SK-N-SH (cell line): ENCODE data around the gene KRTAP2-4. TPM values are rescaled to one million over a fixed set of nuclear protein-coding genes. Genes with fewer than 3 reads are reported as not detected.
A peak's percentile ranks its signal among the peaks of the same experiment; 100 is the strongest.

Experiments
- CTCF ChIA-PET: fragments of 300-600, 350-600 bp; formaldehyde crosslinking; extraction: SDS; loops from one replicate; lab custom pipeline; 2021; lab: Yijun Ruan, JAX
- POLR2A ChIA-PET: fragments of 350-600 bp; sonication (Branson Sonifier 250); formaldehyde crosslinking; extraction: SDS; loops from one replicate; lab custom pipeline; 2020; ENCODE audit warnings: antibody characterized with exemption, inconsistent platforms; lab: Yijun Ruan, JAX
- DNase-seq: peaks from one replicate; pipeline ENCODE4 v3.0.0; 2012
- H2AFZ ChIP-seq: fragments of 200-600 bp; sonication (generic); 2 replicates; pipeline ENCODE4 v1.8.1; 2016; ENCODE audit warnings: antibody characterized with exemption, mild to moderate bottlenecking, low read depth
- H3F3A ChIP-seq: fragments of 200-600 bp; sonication (generic); replicated peaks from 2 replicates; pipeline ENCODE3; 2016; ENCODE audit warnings: antibody characterized with exemption, mild to moderate bottlenecking; ENCODE audit not compliant: insufficient read depth
- H3K27ac ChIP-seq, 2 experiments: fragments of 200-500 bp in 1 of 2; fragments of 200-600 bp in 1 of 2; sonication (Bioruptor generic) in 1 of 2; sonication (generic), shearing (Covaris generic) in 1 of 2; 2 replicates each; pipeline versions ENCODE4 v1.5.1 to v1.6.1; 2014 to 2016; ENCODE audit warnings: low read depth in 2 of 2, inconsistent platforms in 1 of 2, low read length in 1 of 2, mild to moderate bottlenecking in 1 of 2, mixed read lengths in 1 of 2
- H3K27me3 ChIP-seq: fragments of 200-600 bp; sonication (generic), shearing (Covaris generic); 2 replicates; pipeline ENCODE4 v1.6.1; 2016; ENCODE audit warnings: mixed run types; ENCODE audit not compliant: insufficient read depth
- H3K36me3 ChIP-seq, 2 experiments: fragments of 200-500 bp in 1 of 2; fragments of 200-600 bp in 1 of 2; sonication (Bioruptor generic) in 1 of 2; sonication (generic) in 1 of 2; replicated peaks in 1 of 2; 2 replicates each; pipeline versions ENCODE3 to v1.5.1; 2014 to 2016; ENCODE audit warnings: low read length in 1 of 2, mild to moderate bottlenecking in 1 of 2; ENCODE audit not compliant: insufficient read depth in 2 of 2, control insufficient read depth in 1 of 2
- H3K4me1 ChIP-seq, 2 experiments: fragments of 200-500 bp in 1 of 2; fragments of 200-600 bp in 1 of 2; sonication (Bioruptor generic) in 1 of 2; sonication (generic), shearing (Covaris generic) in 1 of 2; 2 replicates each; pipeline versions ENCODE4 v1.5.1 to v1.6.1; 2014 to 2016; ENCODE audit warnings: low read depth in 1 of 2, low read length in 1 of 2, mixed run types in 1 of 2; ENCODE audit not compliant: insufficient read depth in 2 of 2, control insufficient read depth in 1 of 2
- H3K4me2 ChIP-seq: fragments of 200-600 bp; sonication (generic), shearing (Covaris generic); 2 replicates; pipeline ENCODE4 v1.6.1; 2017; ENCODE audit warnings: mixed run types
- H3K4me3 ChIP-seq, 2 experiments: fragments of 200-500 bp in 1 of 2; fragments of 200-600 bp in 1 of 2; sonication (Bioruptor generic) in 1 of 2; sonication (generic), shearing (Covaris generic) in 1 of 2; 2 replicates each; pipeline versions ENCODE4 v1.5.1 to v1.8.1; 2014 to 2016; ENCODE audit warnings: low read depth in 2 of 2, inconsistent platforms in 1 of 2, low read length in 1 of 2, mild to moderate bottlenecking in 1 of 2, mixed read lengths in 1 of 2, moderate library complexity in 1 of 2
- H3K79me2 ChIP-seq: fragments of 200-600 bp; sonication (generic); 2 replicates; pipeline ENCODE4 v1.8.1; 2017; ENCODE audit warnings: mild to moderate bottlenecking; ENCODE audit not compliant: insufficient read depth
- H3K9ac ChIP-seq: fragments of 200-600 bp; sonication (generic); 2 replicates; pipeline ENCODE4 v1.6.1; 2017; ENCODE audit warnings: mixed run types
- H3K9me2 ChIP-seq: fragments of 200-600 bp; sonication (generic); 2 replicates; pipeline ENCODE4 v1.6.1; 2017; ENCODE audit warnings: mixed run types
- H3K9me3 ChIP-seq: fragments of 200-600 bp; sonication (generic); 2 replicates; pipeline ENCODE4 v1.6.1; 2017; ENCODE audit warnings: mixed run types, mild to moderate bottlenecking, moderate library complexity
- H4K20me1 ChIP-seq: fragments of 200-600 bp; sonication (generic); 2 replicates; pipeline ENCODE4 v1.6.1; 2017; ENCODE audit warnings: mild to moderate bottlenecking, mixed run types; ENCODE audit not compliant: insufficient read depth
- CTCF ChIP-seq: fragments of 200-600 bp; sonication (generic); IDR thresholded peaks from 2 replicates; pipeline ENCODE4 v1.6.1; 2017; ENCODE audit warnings: antibody characterized with exemption, mild to moderate bottlenecking, moderate library complexity
- EP300 ChIP-seq, 2 experiments: IDR thresholded peaks; 2 replicates each; pipeline versions ENCODE4 v1.4.0 to v1.6.1; 2012; ENCODE audit warnings: borderline replicate concordance in 1 of 2, low read depth in 1 of 2, low read length in 1 of 2
- EZH2phosphoT487 ChIP-seq: fragments of 200-600 bp; sonication (generic); IDR thresholded peaks from 2 replicates; pipeline ENCODE4 v1.6.1; 2017; ENCODE audit warnings: low read depth, mixed run types, mild to moderate bottlenecking, antibody characterized with exemption, moderate library complexity, borderline replicate concordance
- FOSL2 ChIP-seq: IDR thresholded peaks from 2 replicates; pipeline ENCODE4 v1.4.0; 2012; ENCODE audit warnings: low read depth, mild to moderate bottlenecking, moderate library complexity, borderline replicate concordance
- JUND ChIP-seq: IDR thresholded peaks from 2 replicates; pipeline ENCODE4 v1.4.0; 2012
- MAX ChIP-seq: IDR thresholded peaks from 2 replicates; pipeline ENCODE4 v1.4.0; 2012; ENCODE audit warnings: low read depth
- MXI1 ChIP-seq: IDR thresholded peaks from 2 replicates; pipeline ENCODE4 v1.6.1; 2012; ENCODE audit warnings: mild to moderate bottlenecking, low read depth, low read length, improper control_type of control experiment
- NFIC ChIP-seq: IDR thresholded peaks from 2 replicates; pipeline ENCODE4 v1.4.0; 2012; ENCODE audit warnings: borderline replicate concordance
- PBX3 ChIP-seq: IDR thresholded peaks from 2 replicates; pipeline ENCODE4; 2012
- RCOR1 ChIP-seq: fragments of 150-350 bp; IDR thresholded peaks from 2 replicates; pipeline ENCODE4 v1.6.1; 2017; ENCODE audit warnings: antibody characterized with exemption, low read length
- RFX5 ChIP-seq: IDR thresholded peaks from 2 replicates; pipeline ENCODE4 v1.6.1; 2012; ENCODE audit warnings: mild to moderate bottlenecking, improper control_type of control experiment, low read length
- TCF12 ChIP-seq: IDR thresholded peaks from 2 replicates; pipeline ENCODE4 v1.4.0; 2012
- TEAD4 ChIP-seq: IDR thresholded peaks from 2 replicates; pipeline ENCODE4 v1.4.0; 2012; ENCODE audit warnings: mild to moderate bottlenecking, borderline replicate concordance; ENCODE audit not compliant: insufficient read depth
- ZBTB33 ChIP-seq: IDR thresholded peaks from 2 replicates; pipeline ENCODE4 v1.4.0; 2012; ENCODE audit warnings: low read depth, borderline replicate concordance
- WGBS: methylation state at CpG from one replicate; pipeline ENCODE4 v1.1.6; 2017; ENCODE audit warnings: low lambda C conversion rate; 5-methylcytosine and 5-hydroxymethylcytosine counted together
- polyA plus RNA-seq, 3 experiments: library from polyadenylated mRNA; depleted of rRNA; stranded (reverse); fragments of >200 nt; gene quantifications; 2 replicates each; pipeline ENCODE4 v1.2.3, GENCODE V29; 2012

KRTAP2-4 gene
- polyA plus RNA-seq (2012; rRNA removed), result not detected in 2 replicates
- not detected in 2 replicates for polyA plus RNA-seq (2012; cell fraction: cytosol; rRNA removed)
- not detected in 2 replicates for polyA plus RNA-seq (2012; cell fraction: nucleus; rRNA removed)

GRCh38 chr17:41065829-41066624 is at the start of gene KRTAP2-4:
Gene KRTAP2-4, minus strand, starts transcription at chr17:41065879. Its CDS starts 34 bp downstream, at chr17:41065845.
- CTCF ChIA-PET, result no interaction called here
- Histone ChIP-seq H3K4me2 (no peak within 1 kb of the TSS), H3K79me2 (no peaks in the 10 kb centered on the region), H3K9me3 (no peaks in the 10 kb centered on the region), H3K9ac (no peak within 1 kb of the TSS), H3K36me3 (no peaks in the 10 kb centered on the region), H4K20me1 (no peaks in the 10 kb centered on the region), H3K27ac (no peak within 1 kb of the TSS; a peak in 1 of 4 replicates), H3K9me2 (no peaks in the 10 kb centered on the region), H3K27me3 (no peaks in the 10 kb centered on the region), H2AFZ (no peak within 1 kb of the TSS), H3K4me1 (peaks cover 0 to 16% of the 10 kb centered on the region in 2 experiments; a peak in 2 of 4 replicates), H3K4me3 (no peak within 1 kb of the TSS), H3F3A (peaks cover 6% of the 10 kb centered on the region)
- no peak for DNase-seq
- POLR2A ChIA-PET, result no interaction called here
- TF ChIP-seq CTCF, result no peak
- peak; percentile 77 for TF ChIP-seq TCF12
- TF ChIP-seq RCOR1, result no peak
- peak; percentile 91 for TF ChIP-seq MAX
- peak; percentile 65; the same call in 1 of the 2 replicates for TF ChIP-seq FOSL2
- 0 out of 2 replicates have a peak, but pooled peaks have one; percentile 24 for TF ChIP-seq PBX3
- 0 out of 2 replicates have a peak, but pooled peaks have one; percentile 27 for TF ChIP-seq ZBTB33
- TF ChIP-seq EP300 (IDR thresholded peaks at IDR 0.05; ENCODE audit: borderline replicate concordance in 1 of 2, low read depth in 1 of 2, low read length in 1 of 2), result 0 out of 4 replicates have a peak, but pooled peaks of 1 of the 2 experiments have one; percentile 16
- no peak for TF ChIP-seq EZH2phosphoT487
- no peak for TF ChIP-seq TEAD4
- TF ChIP-seq RFX5, result no peak
- TF ChIP-seq MXI1, result no peak
- peak; percentile 43; the same call in 1 of the 2 replicates for TF ChIP-seq JUND
- TF ChIP-seq NFIC, result no peak
- WGBS, result 43% methylated on average over 5 of the region's 6 CpGs
